ENCODE measurements around the gene DHRS7. TPM values are rescaled to one million over a fixed set of nuclear protein-coding genes. Genes with fewer than 3 reads are reported as not detected.
A peak's percentile ranks its signal among the peaks of the same experiment; 100 is the strongest.
"Not testable (repeated sequence)": the region's sequence is repeated elsewhere in the genome, so short reads cannot be mapped to it uniquely, and the experiment has no call there.

Gene DHRS7
- total RNA-seq, 4 donors from 2014 or later, result 18.2 to 1,170 (median 337) TPM

- peaks cover 0 to 6% (median 0%) of the 10 kb centered on the region in 3 donors for H3K36me3 ChIP-seq
- no peak overlapping the region for H3K4me3 ChIP-seq
- no peak for DNase-seq
- H3K9me3 ChIP-seq, result no peaks in the 10 kb centered on the region
- no peak overlapping the region for H3K27ac ChIP-seq
- H3K27me3 ChIP-seq, result no peaks in the 10 kb centered on the region
- TF ChIP-seq CTCF (IDR thresholded peaks at IDR 0.05) (no peak), POLR2A (IDR thresholded peaks at IDR 0.05) (no peak)
- H3K4me1 ChIP-seq, result no peaks in the 10 kb centered on the region
Measured at GRCh38 chr14:60101786-60102185, 63.4 kb downstream of the DHRS7 start.

GRCh38 chr14:60099855-60100254, 65.3 kb downstream of the DHRS7 start:
- not testable (repeated sequence) for H3K36me3 ChIP-seq, H3K27me3 ChIP-seq, DNase-seq, H3K9me3 ChIP-seq, H3K27ac ChIP-seq, H3K4me3 ChIP-seq
- peaks cover 0 to 15% (median 0%) of the 10 kb centered on the region in 4 donors for H3K4me1 ChIP-seq

- Histone ChIP-seq H3K27me3 (no peaks in the 10 kb centered on the region), H3K4me1 (peaks cover 0 to 32% (median 3%) of the 10 kb centered on the region in 4 donors), H3K9me3 (no peaks in the 10 kb centered on the region), H3K27ac (no peak overlapping the region), H3K4me3 (no peak overlapping the region), H3K36me3 (peaks cover 0 to 6% (median 0%) of the 10 kb centered on the region in 3 donors)
- DNase-seq, result no peak
- TF ChIP-seq CTCF (IDR thresholded peaks at IDR 0.05) (no peak), POLR2A (IDR thresholded peaks at IDR 0.05) (no peak)
Measured at GRCh38 chr14:60097974-60098373, 67.2 kb downstream of the DHRS7 start.

GRCh38 chr14:60095781-60096450, 69.3 kb downstream of the DHRS7 start:
- no peak for TF ChIP-seq POLR2A (IDR thresholded peaks at IDR 0.05)
- no peak for TF ChIP-seq CTCF (IDR thresholded peaks at IDR 0.05)
- Histone ChIP-seq H3K36me3 (peaks cover 0 to 6% (median 0%) of the 10 kb centered on the region in 3 donors), H3K9me3 (no peaks in the 10 kb centered on the region), H3K4me3 (no peak overlapping the region), H3K27ac (peak overlapping the region in 1 of 4 donors; percentile 31), H3K4me1 (peaks cover 0 to 34% (median 4%) of the 10 kb centered on the region in 4 donors), H3K27me3 (no peaks in the 10 kb centered on the region)
- no peak for DNase-seq

GRCh38 chr14:60095231-60095630, 70.0 kb downstream of the DHRS7 start:
- Histone ChIP-seq H3K27me3 (no peaks in the 10 kb centered on the region), H3K27ac (no peak overlapping the region), H3K9me3 (no peaks in the 10 kb centered on the region), H3K36me3 (peaks cover 0 to 6% (median 0%) of the 10 kb centered on the region in 3 donors), H3K4me1 (peaks cover 0 to 34% (median 4%) of the 10 kb centered on the region in 4 donors), H3K4me3 (no peak overlapping the region)
- no peak for DNase-seq
- TF ChIP-seq CTCF (IDR thresholded peaks at IDR 0.05) (no peak), POLR2A (IDR thresholded peaks at IDR 0.05) (no peak)

GRCh38 chr14:60094306-60094897, 70.8 kb downstream of the DHRS7 start:
- H3K27ac ChIP-seq, result no peak overlapping the region
- no peak overlapping the region for H3K4me3 ChIP-seq

More at GRCh38 chr14:60094306-60094897, 70.8 kb downstream of the DHRS7 start:
- Histone ChIP-seq H3K9me3 (no peaks in the 10 kb centered on the region), H3K27me3 (no peaks in the 10 kb centered on the region), H3K36me3 (peaks cover 0 to 6% (median 0%) of the 10 kb centered on the region in 3 donors), H3K4me1 (peaks cover 0 to 34% (median 4%) of the 10 kb centered on the region in 4 donors)
- DNase-seq, result no peak
- TF ChIP-seq POLR2A (IDR thresholded peaks at IDR 0.05), result no peak
- TF ChIP-seq CTCF (IDR thresholded peaks at IDR 0.05), result no peak

Measured in Peyer's patch (tissue), 4 donors.